HCT116 (cell line): ENCODE data around the gene ARID1A. TPM values are rescaled to one million over a fixed set of nuclear protein-coding genes. Genes with fewer than 3 reads are reported as not detected.

Experiments
- ATAC-seq: fragments of 200-7000 bp; cut with Tn5 transposase; 2 replicates; pipeline ENCODE4 v1.9.1; 2020; ENCODE audit warnings: mild to moderate bottlenecking, moderate library complexity
- BruUV-seq: library from RNA; stranded (reverse); fragments of 400-500 nt; replicated peaks from 2 replicates; lab custom pipeline; 2021; lab: Mats Ljungman, UMichigan
- CTCF ChIA-PET: fragments of 300-600 bp; sonication (Branson Sonifier 250); formaldehyde crosslinking; loops from one replicate; lab custom pipeline; 2021; ENCODE audit warnings: antibody characterized with exemption; lab: Charles Lee
- POLR2A ChIA-PET: fragments of 300-600, 350-600 bp; sonication (Branson Sonifier 250); formaldehyde crosslinking; loops from one replicate; lab custom pipeline; 2021; ENCODE audit warnings: antibody characterized with exemption; lab: Charles Lee
- RAD21 ChIA-PET, 2 experiments: fragments of 300-600 bp; sonication (Branson Sonifier 250); formaldehyde crosslinking; loops; one replicate each; lab custom pipeline; 2023; ENCODE audit warnings: low total read pairs in 2 of 2; ENCODE audit not compliant: uncharacterized antibody in 2 of 2, unreplicated experiment in 2 of 2, low non-redundant PET in 1 of 2; lab: Charles Lee
- DNase-seq: peaks from one replicate; pipeline ENCODE4 v3.0.0-alpha.2; 2010; ENCODE audit warnings: low read depth, low spot score
- H2AFZ ChIP-seq: fragments of 200-600 bp; shearing (Covaris generic), sonication (generic); 2 replicates; pipeline ENCODE4 v1.6.1; 2017; ENCODE audit warnings: low read depth, mixed run types, mixed read lengths, antibody characterized with exemption, low read length; ENCODE audit not compliant: poor library complexity, severe bottlenecking
- H3K27ac ChIP-seq: 2 replicates; pipeline ENCODE4 v1.5.1; 2012; ENCODE audit warnings: low read depth, low read length
- H3K27me3 ChIP-seq: fragments of 200-600 bp; sonication (generic); 2 replicates; pipeline ENCODE4 v1.6.1; 2016; ENCODE audit warnings: mixed run types, low read length, mixed read lengths; ENCODE audit not compliant: insufficient read depth
- H3K36me3 ChIP-seq, 2 experiments: fragments of 200-500 bp in 1 of 2; fragments of 200-600 bp in 1 of 2; sonication (Bioruptor generic) in 1 of 2; sonication (generic) in 1 of 2; 2 replicates each; pipeline versions ENCODE4 v1.5.1 to v1.6.1; 2014 to 2016; ENCODE audit warnings: low read length in 2 of 2, inconsistent platforms in 1 of 2, mixed read lengths in 1 of 2, mixed run types in 1 of 2; ENCODE audit not compliant: insufficient read depth in 2 of 2, control insufficient read depth in 1 of 2
- H3K4me1 ChIP-seq, 2 experiments: fragments of 200-600 bp in 1 of 2; sonication (generic) in 1 of 2; 2 replicates each; pipeline versions ENCODE4 v1.5.1 to v1.6.1; 2012 to 2017; ENCODE audit warnings: low read length in 2 of 2, inconsistent platforms in 1 of 2, mild to moderate bottlenecking in 1 of 2, mixed read lengths in 1 of 2, mixed run types in 1 of 2, moderate library complexity in 1 of 2; ENCODE audit not compliant: insufficient read depth in 2 of 2, control insufficient read depth in 1 of 2
- H3K4me2 ChIP-seq: fragments of 200-600 bp; sonication (generic); 2 replicates; pipeline ENCODE4 v1.6.1; 2017; ENCODE audit warnings: mixed run types, low read length, mixed read lengths
- H3K4me3 ChIP-seq, 2 experiments: fragments of 200-600 bp in 1 of 2; sonication (generic) in 1 of 2; replicated peaks in 1 of 2; 2 replicates each; pipeline ENCODE4 v1.5.1; 2011 to 2016; ENCODE audit warnings: low read length in 2 of 2, control low read depth in 1 of 2, low read depth in 1 of 2, mild to moderate bottlenecking in 1 of 2, mixed read lengths in 1 of 2, mixed run types in 1 of 2
- H3K79me2 ChIP-seq: fragments of 200-600 bp; sonication (generic); 2 replicates; pipeline ENCODE4 v1.6.1; 2017; ENCODE audit warnings: mild to moderate bottlenecking, mixed run types, low read length, moderate library complexity, mixed read lengths; ENCODE audit not compliant: insufficient read depth
- H3K9ac ChIP-seq: fragments of 200-600 bp; sonication (generic); 2 replicates; pipeline ENCODE4 v1.6.1; 2016; ENCODE audit warnings: low read length, mixed read lengths
- H3K9me2 ChIP-seq: fragments of 200-600 bp; sonication (generic), shearing (Covaris generic); 2 replicates; pipeline ENCODE4 v1.6.1; 2017; ENCODE audit warnings: mixed run types, mild to moderate bottlenecking, moderate library complexity; ENCODE audit not compliant: insufficient read depth
- H3K9me3 ChIP-seq, 2 experiments: fragments of 200-500 bp in 1 of 2; fragments of 200-600 bp in 1 of 2; sonication (Bioruptor generic) in 1 of 2; sonication (generic) in 1 of 2; 2 replicates each; pipeline ENCODE4 v1.6.1; 2014 to 2017; ENCODE audit warnings: low read length in 2 of 2, mixed read lengths in 2 of 2, inconsistent platforms in 1 of 2, low read depth in 1 of 2, mild to moderate bottlenecking in 1 of 2, mixed run types in 1 of 2, moderate library complexity in 1 of 2; ENCODE audit not compliant: control insufficient read depth in 1 of 2, insufficient read depth in 1 of 2
- H4K20me1 ChIP-seq: fragments of 200-600 bp; sonication (generic), shearing (Covaris generic); 2 replicates; pipeline ENCODE4 v1.6.1; 2017; ENCODE audit warnings: mixed run types, mild to moderate bottlenecking, moderate library complexity; ENCODE audit not compliant: insufficient read depth
- CTCF ChIP-seq, 3 experiments: fragments of 200-600 bp in 1 of 3; sonication (generic) in 1 of 3; IDR thresholded peaks in 2 of 3; conservative IDR thresholded peaks in 1 of 3; 2 replicates each; pipeline ENCODE4 v1.5.1; 2012 to 2017; ENCODE audit warnings: low read depth in 2 of 3, low read length in 2 of 3, antibody characterized with exemption in 1 of 3, borderline replicate concordance in 1 of 3, control low read depth in 1 of 3, mild to moderate bottlenecking in 1 of 3, mixed read lengths in 1 of 3, mixed run types in 1 of 3, moderate library complexity in 1 of 3; ENCODE audit not compliant: insufficient read depth in 1 of 3
- FOSL1 ChIP-seq: IDR thresholded peaks from 2 replicates; pipeline ENCODE4 v1.6.1; 2012; ENCODE audit warnings: low read depth
- MAX ChIP-seq: IDR thresholded peaks from 2 replicates; pipeline ENCODE4 v1.6.1; 2012
- RAD21 ChIP-seq: IDR thresholded peaks from 2 replicates; pipeline ENCODE4 v1.6.1; 2012; ENCODE audit warnings: low read depth, mild to moderate bottlenecking
- SRF ChIP-seq: IDR thresholded peaks from 2 replicates; pipeline ENCODE4 v1.6.1; 2012; ENCODE audit warnings: low read depth
- TCF7L2 ChIP-seq: IDR thresholded peaks from 2 replicates; pipeline ENCODE4 v1.7.0; 2011; ENCODE audit warnings: borderline replicate concordance, inconsistent platforms; ENCODE audit not compliant: insufficient read depth, insufficient read length; ENCODE audit errors: extremely low read depth
- YY1 ChIP-seq: IDR thresholded peaks from 2 replicates; pipeline ENCODE4 v1.6.1; 2011; ENCODE audit warnings: low read length, low read depth, moderate library complexity, mild to moderate bottlenecking; ENCODE audit not compliant: insufficient replicate concordance; ENCODE audit errors: extremely low read depth
- intact Hi-C: fragments of 100-400 bp; cut with micrococcal nuclease; formaldehyde crosslinking; loops from 2 replicates; pipeline ENCODE4 v1.10.0; 2022
- total RNA-seq: library from RNA; stranded (reverse); gene quantifications from one replicate; pipeline ENCODE4 v1.2.1, GENCODE V29; 2021; ENCODE audit not compliant: unreplicated experiment

Gene ARID1A
- total RNA-seq, 1 experiment from 2014 or later = 62.8 TPM

GRCh38 chr1:26790551-26790953, 94.7 kb downstream of the ARID1A start:
- Histone ChIP-seq H3K4me2 (no peak overlapping the region), H3K36me3 (0 out of 4 replicates have a peak, but pooled peaks cover 0 to 4% of the 10 kb centered on the region in 2 experiments)
- POLR2A ChIA-PET = interaction anchor here (0.9 kb wide), 1 partner anchor 10 kb away, joined by 3 read pairs; no protein-coding TSS in a partner anchor
- TF ChIP-seq CTCF (IDR thresholded peaks at IDR 0.05 in 2 of 3, conservative IDR thresholded peaks at IDR 0.05 in 1 of 3; ENCODE audit: borderline replicate concordance in 1 of 3, insufficient read depth in 1 of 3, low read depth in 2 of 3, low read length in 2 of 3) = no peak
- TF ChIP-seq, all 23 proteins: peak for 0
- ATAC-seq (no peak), DNase-seq (no peak)
- no peaks in the 10 kb centered on the region for H3K9me3 ChIP-seq
- H3K4me3 ChIP-seq = no peak overlapping the region
- H3K9ac ChIP-seq = no peak overlapping the region
- peaks cover 13 to 35% of the 10 kb centered on the region in 2 experiments for H3K4me1 ChIP-seq
- intact Hi-C loops = no loop called here
- ChIA-PET RAD21 (interaction anchor here in 1 of 2 experiments (2.5 kb wide), 1 partner anchor 187 kb away, joined by 15 read pairs; no protein-coding TSS in a partner anchor), CTCF (interaction anchor here (0.6 to 5.3 kb wide), 6 partner anchors 19 to 253 kb away, joined by 3 to 117 read pairs (median 17); no protein-coding TSS in a partner anchor)
- H3K27ac ChIP-seq = no peak overlapping the region
- H4K20me1 ChIP-seq = no peaks in the 10 kb centered on the region
- no peaks in the 10 kb centered on the region for H3K79me2 ChIP-seq
- H2AFZ ChIP-seq = no peak overlapping the region
- no peaks in the 10 kb centered on the region for H3K27me3 ChIP-seq
- BruUV-seq = no TSS peak
- no peaks in the 10 kb centered on the region for H3K9me2 ChIP-seq

- POLR2A ChIA-PET = no interaction called here
- Histone ChIP-seq H3K4me2 (no peak overlapping the region), H3K9me3 (no peaks in the 10 kb centered on the region), H3K36me3 (0 out of 4 replicates have a peak, but pooled peaks cover 0 to 4% of the 10 kb centered on the region in 2 experiments), H2AFZ (no peak overlapping the region), H3K9ac (no peak overlapping the region), H4K20me1 (no peaks in the 10 kb centered on the region), H3K27ac (no peak overlapping the region), H3K27me3 (no peaks in the 10 kb centered on the region), H3K4me3 (no peak overlapping the region), H3K79me2 (no peaks in the 10 kb centered on the region), H3K9me2 (no peaks in the 10 kb centered on the region), H3K4me1 (peaks cover 9 to 29% of the 10 kb centered on the region in 2 experiments)
- CTCF ChIA-PET = interaction anchor here (0.6 to 5.3 kb wide), 4 partner anchors 18 to 192 kb away, joined by 3 to 117 read pairs (median 22); no protein-coding TSS in a partner anchor
- intact Hi-C loops = no loop called here
- DNase-seq = no peak
- TF ChIP-seq MAX = no peak
- no peak for TF ChIP-seq FOSL1
- TF ChIP-seq RAD21 = no peak
- no peak for TF ChIP-seq SRF
- no peak for TF ChIP-seq YY1
- TF ChIP-seq TCF7L2 = no peak
- BruUV-seq = no TSS peak
- no peak for ATAC-seq
- RAD21 ChIA-PET = interaction anchor here in 1 of 2 experiments (1.5 kb wide), 1 partner anchor 189 kb away, joined by 4 read pairs; no protein-coding TSS in a partner anchor
Observed at GRCh38 chr1:26791148-26791547, 95.3 kb downstream of the ARID1A start.
